ENCODE data around the gene NACC2. TPM values are rescaled to one million over a fixed set of nuclear protein-coding genes. Genes with fewer than 3 reads are reported as not detected.

The NACC2 gene
- polyA plus RNA-seq, 1 of the 3 experiments (the other 2 are of a cell fraction) = 22.1 TPM

GRCh38 chr9:136140046-136140445 is 45.0 kb upstream of the NACC2 start (continued):
- TF ChIP-seq REST (IDR thresholded peaks at IDR 0.05; ENCODE audit: low read depth, low read length) = no peak
- no peak for TF ChIP-seq GABPA (IDR thresholded peaks at IDR 0.05; ENCODE audit: low read depth)
- TF ChIP-seq NRF1 (IDR thresholded peaks at IDR 0.05; ENCODE audit: low read depth, low read length) = no peak
- no peak for TF ChIP-seq FOSL2 (IDR thresholded peaks at IDR 0.05; ENCODE audit: borderline replicate concordance, low read depth)
- no peak for TF ChIP-seq RCOR1 (IDR thresholded peaks at IDR 0.05; ENCODE audit: low read length)
- TF ChIP-seq, protein P1, sequence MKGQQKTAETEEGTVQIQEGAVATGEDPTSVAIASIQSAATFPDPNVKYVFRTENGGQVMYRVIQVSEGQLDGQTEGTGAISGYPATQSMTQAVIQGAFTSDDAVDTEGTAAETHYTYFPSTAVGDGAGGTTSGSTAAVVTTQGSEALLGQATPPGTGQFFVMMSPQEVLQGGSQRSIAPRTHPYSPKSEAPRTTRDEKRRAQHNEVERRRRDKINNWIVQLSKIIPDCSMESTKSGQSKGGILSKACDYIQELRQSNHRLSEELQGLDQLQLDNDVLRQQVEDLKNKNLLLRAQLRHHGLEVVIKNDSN (IDR thresholded peaks at IDR 0.05; ENCODE audit: borderline replicate concordance, low read depth) = no peak
- no peak for TF ChIP-seq TAF1 (IDR thresholded peaks at IDR 0.05; ENCODE audit: borderline replicate concordance, low read depth, low read length)
- TF ChIP-seq CTCF (IDR thresholded peaks at IDR 0.05) = no peak
- no peak for TF ChIP-seq SMC3 (IDR thresholded peaks at IDR 0.05; ENCODE audit: low read depth, low read length)

GRCh38 chr9:136138566-136138965 is 43.5 kb upstream of the NACC2 start:
- no peak overlapping the region for H3K9ac ChIP-seq
- 19% methylated on average over 4 of the region's 9 CpGs for WGBS (ENCODE audit: low lambda C conversion rate)
- H3K4me2 ChIP-seq = no peak overlapping the region
- no peaks in the 10 kb centered on the region for H3K36me3 ChIP-seq (replicated peaks in 1 of 2; ENCODE audit: control insufficient read depth in 1 of 2, insufficient read depth in 2 of 2, low read length in 1 of 2)
- no peaks in the 10 kb centered on the region for H3K9me3 ChIP-seq
- H3K4me1 ChIP-seq (ENCODE audit: control insufficient read depth in 1 of 2, insufficient read depth in 2 of 2, low read depth in 1 of 2, low read length in 1 of 2) = peaks cover 2 to 11% of the 10 kb centered on the region in 2 experiments; a peak in 2 of 4 replicates
- ChIA-PET POLR2A (no interaction called here), CTCF (interaction anchor here (0.6 to 5.7 kb wide), 30 partner anchors 9 to 176 kb away, joined by 3 to 48 read pairs (median 4); no protein-coding TSS in a partner anchor)
- no peak overlapping the region for H2AFZ ChIP-seq (ENCODE audit: low read depth)
- peak; percentile 69 for DNase-seq
- TF ChIP-seq REST (IDR thresholded peaks at IDR 0.05; ENCODE audit: low read depth, low read length) (no peak), CTCF (IDR thresholded peaks at IDR 0.05) (peak; percentile 56), EP300 (IDR thresholded peaks at IDR 0.05; ENCODE audit: borderline replicate concordance in 1 of 2, low read depth in 1 of 2, low read length in 1 of 2) (no peak), SMC3 (IDR thresholded peaks at IDR 0.05; ENCODE audit: low read depth, low read length) (peak; percentile 22; the same call in 1 of the 2 replicates), RAD21 (IDR thresholded peaks at IDR 0.05; ENCODE audit: low read length) (peak; percentile 23; the same call in 1 of the 2 replicates)
- no peaks in the 10 kb centered on the region for H3K79me2 ChIP-seq (ENCODE audit: insufficient read depth)
- no peak overlapping the region for H3K4me3 ChIP-seq (ENCODE audit: low read depth in 2 of 2, low read length in 1 of 2)
- H4K20me1 ChIP-seq (ENCODE audit: insufficient read depth) = no peaks in the 10 kb centered on the region
- no peaks in the 10 kb centered on the region for H3F3A ChIP-seq (replicated peaks; ENCODE audit: insufficient read depth)
- peaks cover 50% of the 10 kb centered on the region for H3K27me3 ChIP-seq (ENCODE audit: insufficient read depth)
- H3K9me2 ChIP-seq = no peaks in the 10 kb centered on the region
- no peak overlapping the region for H3K27ac ChIP-seq (ENCODE audit: low read depth in 2 of 2, low read length in 1 of 2)
